Glutamatergic neuron (in vitro differentiated cells): ENCODE measurements around the gene MTHFD1L. TPM values are rescaled to one million over a fixed set of nuclear protein-coding genes. Genes with fewer than 3 reads are reported as not detected.
A peak's percentile ranks its signal among the peaks of the same experiment; 100 is the strongest.

Experiments
- DNase-seq: peaks from one replicate; pipeline ENCODE4 v3.0.0; 2022
- H3K27ac Mint-ChIP-seq: one replicate; pipeline ENCODE4 v1.8.0; 2020; ENCODE audit warnings: mild to moderate bottlenecking, mixed read lengths, inconsistent platforms; ENCODE audit not compliant: unreplicated experiment
- H3K27me3 Mint-ChIP-seq: one replicate; pipeline ENCODE4 v1.8.0; 2020; ENCODE audit warnings: mild to moderate bottlenecking, moderate library complexity, mixed read lengths, inconsistent platforms; ENCODE audit not compliant: unreplicated experiment
- H3K36me3 Mint-ChIP-seq: one replicate; pipeline ENCODE4 v1.8.0; 2020; ENCODE audit warnings: mild to moderate bottlenecking, mixed read lengths, inconsistent platforms; ENCODE audit not compliant: unreplicated experiment
- H3K4me1 Mint-ChIP-seq: one replicate; pipeline ENCODE4 v1.8.0; 2020; ENCODE audit warnings: mild to moderate bottlenecking, low read depth, mixed read lengths, inconsistent platforms; ENCODE audit not compliant: unreplicated experiment
- H3K4me3 Mint-ChIP-seq: one replicate; pipeline ENCODE4 v1.8.0; 2020; ENCODE audit warnings: mild to moderate bottlenecking, mixed read lengths, inconsistent platforms; ENCODE audit not compliant: unreplicated experiment
- H3K9me3 Mint-ChIP-seq: one replicate; pipeline ENCODE4 v1.8.0; 2020; ENCODE audit warnings: mild to moderate bottlenecking, moderate library complexity, mixed read lengths, inconsistent platforms; ENCODE audit not compliant: unreplicated experiment
- total RNA-seq: library from RNA; stranded (reverse); fragmentation: NEBNext Ultra II Directional; extraction: Animal tissue kit (Norgen Biotek cat#: 25700); gene quantifications from one replicate; pipeline ENCODE4 v1.2.1, GENCODE V29; 2021; ENCODE audit not compliant: unreplicated experiment
- TF ChIP-seq, protein P1 (sequence below): fragments of 200-600 bp; sonication (generic); IDR thresholded peaks from one replicate; pipeline ENCODE4 v1.5.0; 2021; ENCODE audit not compliant: partially characterized antibody, unreplicated experiment

The MTHFD1L gene
- total RNA-seq, 1 donor from 2014 or later, result 35.9 TPM

DNA sequence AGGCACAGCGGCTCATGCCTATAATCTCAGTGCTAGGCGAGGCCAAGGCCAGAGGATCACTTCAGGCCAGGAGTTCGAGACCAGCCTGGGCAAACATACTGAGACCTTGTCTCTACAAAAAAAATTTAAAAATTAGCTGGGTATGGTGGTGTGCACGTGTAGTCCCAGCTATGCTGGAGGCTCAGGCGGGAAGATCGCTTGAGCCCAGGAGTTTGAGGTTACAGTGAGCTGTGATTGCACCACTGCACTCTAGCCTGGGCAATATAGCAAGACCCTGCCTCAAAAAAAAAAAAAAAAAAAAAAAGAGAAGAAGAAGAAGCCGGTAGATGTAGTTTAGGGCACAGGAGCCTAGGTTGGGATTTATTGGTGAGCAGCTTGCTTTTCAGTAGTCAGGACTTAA lies 20.7 kb downstream of the MTHFD1L start:
- TF ChIP-seq, protein P1, sequence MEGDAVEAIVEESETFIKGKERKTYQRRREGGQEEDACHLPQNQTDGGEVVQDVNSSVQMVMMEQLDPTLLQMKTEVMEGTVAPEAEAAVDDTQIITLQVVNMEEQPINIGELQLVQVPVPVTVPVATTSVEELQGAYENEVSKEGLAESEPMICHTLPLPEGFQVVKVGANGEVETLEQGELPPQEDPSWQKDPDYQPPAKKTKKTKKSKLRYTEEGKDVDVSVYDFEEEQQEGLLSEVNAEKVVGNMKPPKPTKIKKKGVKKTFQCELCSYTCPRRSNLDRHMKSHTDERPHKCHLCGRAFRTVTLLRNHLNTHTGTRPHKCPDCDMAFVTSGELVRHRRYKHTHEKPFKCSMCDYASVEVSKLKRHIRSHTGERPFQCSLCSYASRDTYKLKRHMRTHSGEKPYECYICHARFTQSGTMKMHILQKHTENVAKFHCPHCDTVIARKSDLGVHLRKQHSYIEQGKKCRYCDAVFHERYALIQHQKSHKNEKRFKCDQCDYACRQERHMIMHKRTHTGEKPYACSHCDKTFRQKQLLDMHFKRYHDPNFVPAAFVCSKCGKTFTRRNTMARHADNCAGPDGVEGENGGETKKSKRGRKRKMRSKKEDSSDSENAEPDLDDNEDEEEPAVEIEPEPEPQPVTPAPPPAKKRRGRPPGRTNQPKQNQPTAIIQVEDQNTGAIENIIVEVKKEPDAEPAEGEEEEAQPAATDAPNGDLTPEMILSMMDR, result no peak
- no peak for DNase-seq
- no peak overlapping the region for H3K27ac Mint-ChIP-seq
- no peaks in the 10 kb centered on the region for H3K36me3 Mint-ChIP-seq
- no peaks in the 10 kb centered on the region for H3K9me3 Mint-ChIP-seq
- no peaks in the 10 kb centered on the region for H3K27me3 Mint-ChIP-seq
- peaks cover 7% of the 10 kb centered on the region for H3K4me1 Mint-ChIP-seq
- no peak overlapping the region for H3K4me3 Mint-ChIP-seq

DNA sequence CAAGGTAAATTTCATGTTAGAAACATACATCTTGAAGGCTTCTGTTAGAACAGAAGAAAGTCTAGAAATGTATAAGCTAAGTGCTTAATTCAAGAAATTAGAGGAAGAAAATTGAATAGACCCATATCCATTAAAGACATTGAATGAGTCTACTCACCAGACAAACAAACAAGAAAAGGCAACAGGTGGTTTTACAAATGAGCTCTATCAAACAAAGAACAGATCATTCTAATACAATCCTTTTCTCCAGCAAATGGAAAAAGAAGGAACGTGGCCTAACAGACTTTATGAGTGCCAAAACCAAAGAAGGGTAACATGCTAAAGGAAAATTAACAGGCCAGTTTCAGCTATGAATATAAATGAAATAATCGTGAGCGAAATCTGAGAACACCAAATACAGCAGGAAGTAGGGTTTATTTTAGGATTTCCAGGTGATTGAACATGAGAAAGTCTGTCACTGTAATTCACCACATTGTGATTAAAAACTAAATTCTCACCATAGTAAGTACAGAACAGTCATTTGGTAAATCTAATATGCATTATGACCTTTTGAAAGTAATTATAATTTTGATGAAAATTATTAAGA lies 22.6 kb downstream of the MTHFD1L start:
- H3K27me3 Mint-ChIP-seq, result peaks cover 4% of the 10 kb centered on the region
- TF ChIP-seq, protein P1, result no peak
- H3K9me3 Mint-ChIP-seq, result no peaks in the 10 kb centered on the region
- no peak overlapping the region for H3K4me3 Mint-ChIP-seq
- H3K4me1 Mint-ChIP-seq, result peaks cover 4% of the 10 kb centered on the region
- H3K36me3 Mint-ChIP-seq, result no peaks in the 10 kb centered on the region
- no peak overlapping the region for H3K27ac Mint-ChIP-seq
- no peak for DNase-seq

DNA sequence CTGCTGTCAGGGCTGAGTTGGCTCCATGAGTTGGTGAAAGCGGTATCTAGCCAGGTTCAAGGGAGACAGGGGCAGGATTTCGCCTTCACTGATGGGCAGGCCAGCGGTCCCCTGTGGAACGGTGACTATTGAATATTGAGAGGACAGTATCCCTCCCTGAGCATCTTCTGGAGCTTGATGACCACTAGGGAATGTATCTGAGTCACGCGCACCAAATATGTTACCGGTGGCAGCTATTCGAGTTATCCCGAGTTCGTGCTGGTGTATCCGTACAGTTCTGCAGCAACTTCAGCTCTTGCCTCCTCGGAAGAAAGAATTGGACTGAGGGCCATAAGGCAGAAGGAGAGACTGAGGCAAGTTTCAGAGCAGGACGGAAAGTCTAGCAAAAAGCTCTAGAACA lies 24.8 kb downstream of the MTHFD1L start:
- H3K27me3 Mint-ChIP-seq, result peaks cover 4% of the 10 kb centered on the region
- TF ChIP-seq, protein P1, result no peak
- no peak overlapping the region for H3K4me3 Mint-ChIP-seq
- no peak overlapping the region for H3K27ac Mint-ChIP-seq
- no peaks in the 10 kb centered on the region for H3K36me3 Mint-ChIP-seq
- peaks cover 20% of the 10 kb centered on the region for H3K4me1 Mint-ChIP-seq
- peaks cover 2% of the 10 kb centered on the region for H3K9me3 Mint-ChIP-seq
- no peak for DNase-seq

DNA sequence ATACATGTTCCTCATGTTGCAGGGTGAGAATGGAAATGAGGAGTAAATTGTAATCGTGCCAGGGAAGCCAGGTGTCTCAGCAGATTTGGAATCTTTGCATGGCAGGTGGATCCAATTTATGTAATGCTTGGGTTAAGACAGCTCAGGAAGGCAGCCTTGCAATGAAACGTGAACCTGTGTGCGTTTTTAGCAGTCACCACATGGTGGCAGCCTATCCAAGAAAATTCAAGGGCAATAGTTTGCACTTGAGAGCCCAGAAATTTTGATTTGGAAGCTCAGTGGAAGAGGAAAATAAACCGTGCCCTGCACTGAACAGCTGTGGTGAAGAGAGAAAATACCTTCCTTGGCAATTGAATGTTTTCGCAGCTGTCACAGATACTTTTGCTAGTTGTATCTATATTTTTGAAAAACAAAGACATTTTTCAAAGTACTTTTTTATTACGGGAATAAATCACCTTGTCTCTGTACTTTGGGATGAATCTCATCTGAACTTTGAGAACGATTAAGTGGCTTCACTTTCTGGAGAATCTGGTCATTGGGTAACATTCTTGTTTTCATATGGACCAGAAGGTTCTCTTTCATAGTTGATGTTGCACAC lies 26.5 kb downstream of the MTHFD1L start:
- Mint-ChIP-seq H3K27ac (peak overlapping the region; percentile 14), H3K9me3 (peaks cover 2% of the 10 kb centered on the region), H3K4me3 (no peak overlapping the region), H3K27me3 (peaks cover 4% of the 10 kb centered on the region), H3K36me3 (no peaks in the 10 kb centered on the region), H3K4me1 (peaks cover 32% of the 10 kb centered on the region)
- TF ChIP-seq, protein P1, result peak; percentile 87
- DNase-seq, result peak; percentile 73

DNA sequence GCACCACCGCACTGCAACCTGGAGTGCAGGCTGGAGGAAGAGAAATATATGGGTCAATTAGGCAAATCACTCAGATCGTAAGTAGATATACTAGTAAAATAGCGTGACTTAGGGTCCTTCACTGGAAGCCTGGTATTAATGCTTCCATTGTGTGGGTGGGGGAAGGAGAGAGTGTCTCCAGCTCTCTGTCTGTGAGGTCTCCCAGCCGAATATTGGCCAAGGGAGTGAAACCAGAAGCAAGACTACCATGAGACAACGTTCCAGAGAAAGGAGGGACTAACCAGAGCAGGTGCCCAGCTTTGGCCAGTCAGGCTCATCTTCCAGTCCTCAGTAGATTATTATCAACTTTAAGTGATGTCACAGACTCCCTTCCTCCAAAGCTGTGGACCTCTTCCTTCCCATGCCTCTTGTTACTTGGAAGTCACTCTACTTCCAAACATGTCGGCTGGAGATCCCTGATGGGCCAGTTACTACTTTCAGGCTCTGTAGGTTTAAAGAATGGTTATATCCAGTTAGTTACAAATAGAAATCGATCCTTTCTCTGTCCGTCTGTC lies 28.8 kb downstream of the MTHFD1L start:
- Mint-ChIP-seq H3K9me3 (peaks cover 4% of the 10 kb centered on the region), H3K4me3 (no peak overlapping the region), H3K36me3 (no peaks in the 10 kb centered on the region), H3K27ac (peak overlapping the region; percentile 93), H3K4me1 (peaks cover 32% of the 10 kb centered on the region), H3K27me3 (peaks cover 4% of the 10 kb centered on the region)
- TF ChIP-seq, protein P1, result no peak
- no peak for DNase-seq
